ENCODE measurements around the gene SUPT3H. TPM values are rescaled to one million over a fixed set of nuclear protein-coding genes. Genes with fewer than 3 reads are reported as not detected.

Gene SUPT3H
- total and polyA plus RNA-seq, 12 donors, result 10.0 to 56.2 (median 16.6) TPM

GRCh38 chr6:45351667-45352066 lies 26.1 kb downstream of the SUPT3H start:
- H3K4me3 ChIP-seq, result no peak overlapping the region
- H3K36me3 ChIP-seq (replicated peaks in 1 of 2), result no peaks in the 10 kb centered on the region
- H3K4me1 ChIP-seq (replicated peaks in 1 of 2), result no peaks in the 10 kb centered on the region
- H3K27ac ChIP-seq, result no peak overlapping the region
- 86 to 97% (median 92%) methylated on average over 1 of the region's 1 CpG for WGBS, 4 donors
- intact Hi-C loops (cut with DNase I), result no loop called here
- no peaks in the 10 kb centered on the region for H3K9me3 ChIP-seq (replicated peaks in 1 of 3)
- H3K27me3 ChIP-seq, result no peaks in the 10 kb centered on the region
- TF ChIP-seq POLR2A (IDR thresholded peaks at IDR 0.05) (no peak), CTCF (IDR thresholded peaks at IDR 0.05) (no peak)
- DNase-seq, result no peak

GRCh38 chr6:45351076-45351475 lies 26.7 kb downstream of the SUPT3H start:
- H3K4me3 ChIP-seq, result no peak overlapping the region
- 94 to 100% (median 96%) methylated on average over 3 of the region's 3 CpGs for WGBS, 4 donors
- TF ChIP-seq CTCF (IDR thresholded peaks at IDR 0.05) (no peak), POLR2A (IDR thresholded peaks at IDR 0.05) (no peak)

GRCh38 chr6:45350186-45350710 lies 27.5 kb downstream of the SUPT3H start:
- Histone ChIP-seq H3K9me3 (replicated peaks in 1 of 3) (no peaks in the 10 kb centered on the region), H3K27me3 (no peaks in the 10 kb centered on the region), H3K4me3 (no peak overlapping the region), H3K36me3 (replicated peaks in 1 of 2) (no peaks in the 10 kb centered on the region), H3K27ac (no peak overlapping the region), H3K4me1 (replicated peaks in 1 of 2) (no peaks in the 10 kb centered on the region)
- no peak for DNase-seq
- TF ChIP-seq CTCF (IDR thresholded peaks at IDR 0.05), result no peak
- intact Hi-C loops (cut with DNase I), result no loop called here

More at GRCh38 chr6:45351076-45351475, 26.7 kb downstream of the SUPT3H start:
- H3K4me1 ChIP-seq (replicated peaks in 1 of 2), result no peaks in the 10 kb centered on the region
- H3K9me3 ChIP-seq (replicated peaks in 1 of 3), result no peaks in the 10 kb centered on the region
- no peaks in the 10 kb centered on the region for H3K27me3 ChIP-seq
- DNase-seq, result no peak
- H3K27ac ChIP-seq, result no peak overlapping the region
- H3K36me3 ChIP-seq (replicated peaks in 1 of 2), result no peaks in the 10 kb centered on the region
- intact Hi-C loops (cut with DNase I), result no loop called here

- WGBS, 4 donors, result 75 to 88% (median 85%) methylated on average over 2 of the region's 2 CpGs
- DNase-seq, result no peak
- Histone ChIP-seq H3K27me3 (no peaks in the 10 kb centered on the region), H3K9me3 (replicated peaks in 1 of 3) (no peaks in the 10 kb centered on the region), H3K4me1 (replicated peaks in 1 of 2) (no peaks in the 10 kb centered on the region), H3K36me3 (replicated peaks in 1 of 2) (no peaks in the 10 kb centered on the region), H3K4me3 (no peak overlapping the region), H3K27ac (no peak overlapping the region)
- TF ChIP-seq CTCF (IDR thresholded peaks at IDR 0.05), result no peak
- no peak for TF ChIP-seq POLR2A (IDR thresholded peaks at IDR 0.05)
- intact Hi-C loops (cut with DNase I), result no loop called here
Measured at GRCh38 chr6:45344900-45345299, 32.8 kb downstream of the SUPT3H start.
